ENCODE measurements around the gene ATP2C2.

DNA sequence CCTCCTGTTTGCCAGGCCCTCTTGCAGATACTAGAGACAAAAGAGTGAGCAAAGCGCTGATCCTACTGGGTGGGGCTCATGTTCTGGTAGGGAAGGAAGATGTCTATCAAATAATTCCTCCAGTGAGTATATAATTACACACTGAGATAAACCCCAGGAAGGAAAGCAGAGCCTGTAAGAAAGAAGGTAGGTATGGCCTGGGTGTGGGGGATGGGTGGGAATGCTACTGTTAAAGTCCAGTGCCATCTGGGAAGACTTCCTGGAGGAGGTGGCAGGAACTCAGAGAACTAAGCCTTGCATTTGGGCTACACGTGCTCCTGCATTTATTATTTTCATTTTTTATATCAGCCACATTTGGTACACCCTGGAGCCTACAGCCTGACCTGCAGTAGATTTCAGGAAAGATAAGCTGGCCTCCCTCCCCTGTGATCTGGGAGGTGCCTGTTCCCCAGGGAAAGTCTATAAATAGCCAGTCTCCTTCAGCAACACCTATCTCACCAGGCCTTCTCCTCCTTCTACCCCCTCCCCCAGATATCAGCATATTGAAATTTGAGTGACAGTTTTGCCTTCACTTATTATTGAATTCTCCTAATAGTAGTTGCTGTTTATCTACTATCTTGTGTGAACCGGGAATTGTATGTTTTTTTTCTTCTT lies 11.5 kb downstream of the ATP2C2 start:
- no peak for TF ChIP-seq TARDBP (IDR thresholded peaks at IDR 0.05)
- no peak for TF ChIP-seq BHLHE40 (IDR thresholded peaks at IDR 0.05; ENCODE audit: borderline replicate concordance)
- TF ChIP-seq SP1 (IDR thresholded peaks at IDR 0.05), result no peak
- TF ChIP-seq PKNOX1 (IDR thresholded peaks at IDR 0.05), result peak; percentile 48; the same call in 1 of the 2 replicates
- TF ChIP-seq FOXA1 (IDR thresholded peaks at IDR 0.05), result no peak
- TF ChIP-seq FOXK2 (IDR thresholded peaks at IDR 0.05), result no peak
- no peak for TF ChIP-seq HDGF (IDR thresholded peaks at IDR 0.05; ENCODE audit: borderline replicate concordance)
- no peak for TF ChIP-seq FOXM1 (IDR thresholded peaks at IDR 0.05; ENCODE audit: borderline replicate concordance)
